Stimulated activated CD8-positive, alpha-beta memory T cell treated with anti-CD3 and anti-CD28 coated beads, Interleukin-15, amount 100 ng/mL, for 48 hours (primary cell): ENCODE results near the gene ANKRD6.
A peak's percentile ranks its signal among the peaks of the same experiment; 100 is the strongest.
"Not testable (repeated sequence)": the region's sequence is repeated elsewhere in the genome, so short reads cannot be mapped to it uniquely, and the experiment has no call there.

Experiments used
- DNase-seq, 2 donors: peaks; one replicate each; pipeline ENCODE4 v3.0.0-alpha.2; 2020; ENCODE audit warnings: low read depth in 2 of 2

The ANKRD6 gene

GRCh38 chr6:89432875-89433251 is at the start of gene ANKRD6:
TSS of gene ANKRD6 (plus strand) at chr6:89433152. CDS start at chr6:89566977, 133,825 bp downstream.
- peak; percentile 76 to 79 for DNase-seq

GRCh38 chr6:89385156-89385667 is 47.7 kb upstream of the ANKRD6 start:
- DNase-seq: no peak

- DNase-seq: no peak
Observed at GRCh38 chr6:89385846-89386245, 47.1 kb upstream of the ANKRD6 start.

GRCh38 chr6:89386917-89387491 is 45.9 kb upstream of the ANKRD6 start:
- no peak for DNase-seq

GRCh38 chr6:89387516-89388201 is 45.3 kb upstream of the ANKRD6 start:
- no peak for DNase-seq

GRCh38 chr6:89388846-89389245 is 44.1 kb upstream of the ANKRD6 start:
- no peak for DNase-seq

GRCh38 chr6:89392823-89393222 is 40.1 kb upstream of the ANKRD6 start:
- no peak for DNase-seq

GRCh38 chr6:89393659-89394058 is 39.3 kb upstream of the ANKRD6 start:
- DNase-seq: no peak

- DNase-seq: not testable (repeated sequence)
Observed at GRCh38 chr6:89397884-89398283, 35.1 kb upstream of the ANKRD6 start.

GRCh38 chr6:89398762-89399525 is 34.0 kb upstream of the ANKRD6 start:
- DNase-seq: no peak

- DNase-seq: no peak
Observed at GRCh38 chr6:89400050-89400449, 32.9 kb upstream of the ANKRD6 start.

- no peak for DNase-seq
Observed at GRCh38 chr6:89400912-89401399, 32.0 kb upstream of the ANKRD6 start.

- DNase-seq: no peak
Observed at GRCh38 chr6:89402776-89403175, 30.2 kb upstream of the ANKRD6 start.

- DNase-seq: no peak
Observed at GRCh38 chr6:89404512-89404911, 28.4 kb upstream of the ANKRD6 start.

GRCh38 chr6:89406141-89406540 is 26.8 kb upstream of the ANKRD6 start:
- DNase-seq: no peak

GRCh38 chr6:89409461-89410035 is 23.4 kb upstream of the ANKRD6 start:
- DNase-seq: no peak

- no peak for DNase-seq
Observed at GRCh38 chr6:89410231-89410761, 22.7 kb upstream of the ANKRD6 start.

GRCh38 chr6:89410788-89411144 is 22.2 kb upstream of the ANKRD6 start:
- no peak for DNase-seq

- peak in 1 of 2 donors; percentile 10 for DNase-seq
Observed at GRCh38 chr6:89411145-89412070, 21.5 kb upstream of the ANKRD6 start.

- peak in 1 of 2 donors; percentile 34 for DNase-seq
Observed at GRCh38 chr6:89412071-89413005, 20.6 kb upstream of the ANKRD6 start, which contains the start of gene RRAGD. TSS of gene RRAGD (minus strand) at chr6:89412273. CDS start at chr6:89411993, 280 bp downstream.
